ENCODE measurements around the gene CTPS2. TPM values are rescaled to one million over a fixed set of nuclear protein-coding genes. Genes with fewer than 3 reads are reported as not detected.
"Not testable (repeated sequence)": the region's sequence is repeated elsewhere in the genome, so short reads cannot be mapped to it uniquely, and the experiment has no call there.

Gene CTPS2
- polyA plus RNA-seq, 4 donors = 10.3 to 57.0 (median 29.9) TPM

- Histone ChIP-seq H3K4me3 (ENCODE audit: low read depth in 1 of 3, low read length in 3 of 3) (no peak overlapping the region), H3K27me3 (ENCODE audit: control insufficient read depth in 3 of 3, insufficient read depth in 3 of 3, low read length in 3 of 3) (no peaks in the 10 kb centered on the region), H3K27ac (ENCODE audit: low read depth in 1 of 3, low read length in 2 of 3) (no peak overlapping the region), H3K36me3 (ENCODE audit: control insufficient read depth in 3 of 3, insufficient read depth in 2 of 3, low read depth in 1 of 3, low read length in 3 of 3) (peaks cover 0 to 20% (median 0%) of the 10 kb centered on the region in 3 donors), H3K4me1 (ENCODE audit: control insufficient read depth in 3 of 3, insufficient read depth in 2 of 3, low read depth in 1 of 3, low read length in 2 of 3) (peaks cover 0 to 17% (median 0%) of the 10 kb centered on the region in 3 donors), H3K9me3 (ENCODE audit: control insufficient read depth in 2 of 2, insufficient read depth in 1 of 2, low read depth in 1 of 2, low read length in 1 of 2) (no peaks in the 10 kb centered on the region)
- DNase-seq (no peak), FAIRE-seq (no peak)
- 84 to 95% (median 86%) methylated on average over 4 of the region's 4 CpGs for WGBS, 3 donors
Measured at GRCh38 chrX:16606142-16606720, 106.2 kb downstream of the CTPS2 start.

DNA sequence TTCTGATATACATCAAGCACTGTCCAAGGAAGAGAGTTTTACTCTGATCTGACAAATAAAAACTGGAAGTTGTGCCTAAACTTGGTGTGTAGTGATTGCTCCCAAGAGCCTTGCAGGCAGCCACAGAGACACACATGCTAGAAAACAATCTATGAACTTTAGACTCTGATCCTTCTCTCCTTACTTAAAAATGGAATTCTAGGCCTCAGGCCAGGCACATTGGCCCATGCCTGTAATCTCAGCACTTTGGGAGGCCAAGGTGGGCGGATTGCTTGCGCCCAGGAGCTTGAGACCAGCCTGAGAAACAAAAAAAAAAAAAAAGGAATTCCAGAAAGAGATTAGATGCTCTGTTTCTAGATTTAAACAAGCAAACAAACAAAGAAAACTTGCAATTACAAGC is 108.1 kb downstream of the CTPS2 start:
- WGBS, 3 donors = 33 to 77% (median 33%) methylated on average over 2 of the region's 2 CpGs

GRCh38 chrX:16603822-16604221 is 108.6 kb downstream of the CTPS2 start:
- H3K27ac ChIP-seq (ENCODE audit: low read depth in 1 of 3, low read length in 2 of 3) = peak overlapping the region; percentile 21 to 80 (median 79)
- 40 to 56% (median 54%) methylated on average over 4 of the region's 4 CpGs for WGBS, 3 donors
- peak; percentile 45 to 69 for DNase-seq
- H3K9me3 ChIP-seq (ENCODE audit: control insufficient read depth in 2 of 2, insufficient read depth in 1 of 2, low read depth in 1 of 2, low read length in 1 of 2) = no peaks in the 10 kb centered on the region
- peaks cover 0 to 17% (median 0%) of the 10 kb centered on the region in 3 donors for H3K4me1 ChIP-seq (ENCODE audit: control insufficient read depth in 3 of 3, insufficient read depth in 2 of 3, low read depth in 1 of 3, low read length in 2 of 3)
- H3K4me3 ChIP-seq (ENCODE audit: low read depth in 1 of 3, low read length in 3 of 3) = no peak overlapping the region
- peaks cover 0 to 17% (median 0%) of the 10 kb centered on the region in 3 donors for H3K36me3 ChIP-seq (ENCODE audit: control insufficient read depth in 3 of 3, insufficient read depth in 2 of 3, low read depth in 1 of 3, low read length in 3 of 3)
- no peaks in the 10 kb centered on the region for H3K27me3 ChIP-seq (ENCODE audit: control insufficient read depth in 3 of 3, insufficient read depth in 3 of 3, low read length in 3 of 3)
- no peak for FAIRE-seq

More for the DNA sequence above, 108.1 kb downstream of the CTPS2 start:
- Histone ChIP-seq H3K27ac (ENCODE audit: low read depth in 1 of 3, low read length in 2 of 3) (peak overlapping the region in 2 of 3 donors; percentile 29 to 80), H3K9me3 (ENCODE audit: control insufficient read depth in 2 of 2, insufficient read depth in 1 of 2, low read depth in 1 of 2, low read length in 1 of 2) (no peaks in the 10 kb centered on the region), H3K36me3 (ENCODE audit: control insufficient read depth in 3 of 3, insufficient read depth in 2 of 3, low read depth in 1 of 3, low read length in 3 of 3) (peaks cover 0 to 17% (median 0%) of the 10 kb centered on the region in 3 donors), H3K4me1 (ENCODE audit: control insufficient read depth in 3 of 3, insufficient read depth in 2 of 3, low read depth in 1 of 3, low read length in 2 of 3) (peaks cover 0 to 17% (median 0%) of the 10 kb centered on the region in 3 donors), H3K4me3 (ENCODE audit: low read depth in 1 of 3, low read length in 3 of 3) (no peak overlapping the region), H3K27me3 (ENCODE audit: control insufficient read depth in 3 of 3, insufficient read depth in 3 of 3, low read length in 3 of 3) (no peaks in the 10 kb centered on the region)
- FAIRE-seq (no peak), DNase-seq (peak; percentile 35 to 56)

GRCh38 chrX:16603235-16603634 is 109.2 kb downstream of the CTPS2 start:
- DNase-seq; H3K27me3 ChIP-seq (ENCODE audit: control insufficient read depth in 3 of 3, insufficient read depth in 3 of 3, low read length in 3 of 3); FAIRE-seq; H3K4me3 ChIP-seq (ENCODE audit: low read depth in 1 of 3, low read length in 3 of 3); H3K9me3 ChIP-seq (ENCODE audit: control insufficient read depth in 2 of 2, insufficient read depth in 1 of 2, low read depth in 1 of 2, low read length in 1 of 2): not testable (repeated sequence)
- peaks cover 0 to 15% (median 0%) of the 10 kb centered on the region in 3 donors for H3K36me3 ChIP-seq (ENCODE audit: control insufficient read depth in 3 of 3, insufficient read depth in 2 of 3, low read depth in 1 of 3, low read length in 3 of 3)
- WGBS, 3 donors = 90 to 94% (median 91%) methylated on average over 4 to 6 of the region's 6 CpGs
- H3K27ac ChIP-seq (ENCODE audit: low read depth in 1 of 3, low read length in 2 of 3) = peak overlapping the region in 1 of 3 donors; percentile 80
- H3K4me1 ChIP-seq (ENCODE audit: control insufficient read depth in 3 of 3, insufficient read depth in 2 of 3, low read depth in 1 of 3, low read length in 2 of 3) = peaks cover 0 to 17% (median 0%) of the 10 kb centered on the region in 3 donors

DNA sequence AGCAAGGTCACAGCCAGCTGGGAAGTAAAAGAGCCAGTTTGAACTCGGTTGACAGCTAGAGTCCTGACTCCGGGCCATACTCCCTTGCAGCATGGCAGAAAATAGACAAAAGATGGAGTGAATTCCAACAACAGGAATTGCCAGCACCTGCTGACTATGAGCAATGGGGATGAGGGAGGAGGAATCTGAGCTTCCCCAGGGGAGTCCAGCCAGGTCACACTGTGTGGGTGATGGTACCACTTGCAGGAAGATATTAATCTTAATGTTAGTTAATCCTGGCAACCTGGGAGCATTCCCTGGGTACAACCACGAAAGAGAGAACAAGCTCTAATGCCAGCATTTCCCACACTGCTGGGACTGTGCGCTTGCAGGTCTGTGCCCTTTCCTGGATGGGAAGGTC is 110.6 kb downstream of the CTPS2 start:
- Histone ChIP-seq H3K27ac (ENCODE audit: low read depth in 1 of 3, low read length in 2 of 3) (no peak overlapping the region), H3K27me3 (ENCODE audit: control insufficient read depth in 3 of 3, insufficient read depth in 3 of 3, low read length in 3 of 3) (no peaks in the 10 kb centered on the region), H3K9me3 (ENCODE audit: control insufficient read depth in 2 of 2, insufficient read depth in 1 of 2, low read depth in 1 of 2, low read length in 1 of 2) (no peaks in the 10 kb centered on the region), H3K4me3 (ENCODE audit: low read depth in 1 of 3, low read length in 3 of 3) (no peak overlapping the region), H3K36me3 (ENCODE audit: control insufficient read depth in 3 of 3, insufficient read depth in 2 of 3, low read depth in 1 of 3, low read length in 3 of 3) (peaks cover 0 to 5% (median 0%) of the 10 kb centered on the region in 3 donors), H3K4me1 (ENCODE audit: control insufficient read depth in 3 of 3, insufficient read depth in 2 of 3, low read depth in 1 of 3, low read length in 2 of 3) (peaks cover 0 to 17% (median 0%) of the 10 kb centered on the region in 3 donors)
- DNase-seq = no peak
- no peak for FAIRE-seq
- WGBS, 3 donors = 81 to 90% (median 85%) methylated on average over 4 of the region's 4 CpGs

DNA sequence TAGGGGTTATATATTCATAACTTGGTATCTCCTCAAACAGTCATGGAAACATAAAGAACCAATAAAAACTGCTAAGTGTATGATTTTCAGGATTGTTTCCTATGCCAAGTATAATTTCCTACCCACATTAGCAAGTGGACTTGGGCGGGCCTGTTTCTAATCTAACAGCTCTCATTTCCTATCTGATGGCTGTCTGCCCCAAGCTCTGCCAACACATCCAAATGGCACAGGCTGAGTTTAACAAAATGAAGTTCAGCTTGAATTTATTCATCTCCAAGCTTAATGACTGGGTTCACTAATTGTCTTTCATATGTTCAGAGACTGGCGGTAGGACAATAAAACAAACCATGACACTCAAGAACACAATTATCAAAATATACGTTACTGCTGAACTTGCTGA is 118.0 kb downstream of the CTPS2 start:
- WGBS, 3 donors = 62 to 76% (median 66%) methylated on average over 3 of the region's 3 CpGs
- Histone ChIP-seq H3K4me3 (ENCODE audit: low read depth in 1 of 3, low read length in 3 of 3) (no peak overlapping the region), H3K4me1 (ENCODE audit: control insufficient read depth in 3 of 3, insufficient read depth in 2 of 3, low read depth in 1 of 3, low read length in 2 of 3) (no peaks in the 10 kb centered on the region), H3K27me3 (ENCODE audit: control insufficient read depth in 3 of 3, insufficient read depth in 3 of 3, low read length in 3 of 3) (no peaks in the 10 kb centered on the region), H3K27ac (ENCODE audit: low read depth in 1 of 3, low read length in 2 of 3) (no peak overlapping the region), H3K9me3 (ENCODE audit: control insufficient read depth in 2 of 2, insufficient read depth in 1 of 2, low read depth in 1 of 2, low read length in 1 of 2) (no peaks in the 10 kb centered on the region), H3K36me3 (ENCODE audit: control insufficient read depth in 3 of 3, insufficient read depth in 2 of 3, low read depth in 1 of 3, low read length in 3 of 3) (no peaks in the 10 kb centered on the region)
- no peak for FAIRE-seq
- peak in 1 of 2 donors; percentile 2 for DNase-seq

DNA sequence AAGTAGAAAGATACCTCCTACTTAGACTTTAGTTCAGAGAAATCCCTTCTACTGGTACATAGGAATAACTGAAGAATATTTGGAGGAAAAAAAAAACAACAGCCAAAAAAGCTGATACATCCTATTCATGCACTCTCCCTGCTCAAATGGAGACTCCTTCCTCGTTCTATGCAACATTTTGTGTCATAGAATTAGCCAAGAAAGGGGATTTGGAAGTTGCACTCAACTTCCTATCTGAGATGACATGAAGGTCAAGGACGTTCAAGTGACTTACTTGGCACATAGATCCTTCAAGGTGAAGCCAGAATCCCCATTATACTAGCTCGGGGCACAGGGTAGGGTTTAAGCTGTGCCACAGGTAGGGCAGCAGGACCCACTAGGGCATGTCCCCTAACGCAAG is 118.7 kb downstream of the CTPS2 start:
- 67 to 83% (median 71%) methylated on average over 4 of the region's 4 CpGs for WGBS, 3 donors
- FAIRE-seq (no peak), DNase-seq (no peak)
- no peaks in the 10 kb centered on the region for H3K4me1 ChIP-seq (ENCODE audit: control insufficient read depth in 3 of 3, insufficient read depth in 2 of 3, low read depth in 1 of 3, low read length in 2 of 3)
- H3K27me3 ChIP-seq (ENCODE audit: control insufficient read depth in 3 of 3, insufficient read depth in 3 of 3, low read length in 3 of 3) = no peaks in the 10 kb centered on the region
- H3K27ac ChIP-seq (ENCODE audit: low read depth in 1 of 3, low read length in 2 of 3) = no peak overlapping the region
- no peaks in the 10 kb centered on the region for H3K36me3 ChIP-seq (ENCODE audit: control insufficient read depth in 3 of 3, insufficient read depth in 2 of 3, low read depth in 1 of 3, low read length in 3 of 3)
- no peaks in the 10 kb centered on the region for H3K9me3 ChIP-seq (ENCODE audit: control insufficient read depth in 2 of 2, insufficient read depth in 1 of 2, low read depth in 1 of 2, low read length in 1 of 2)
- no peak overlapping the region for H3K4me3 ChIP-seq (ENCODE audit: low read depth in 1 of 3, low read length in 3 of 3)

- 89 to 94% (median 92%) methylated on average over 7 of the region's 7 CpGs for WGBS, 3 donors
- DNase-seq (no peak), FAIRE-seq (no peak)
- H3K4me1 ChIP-seq (ENCODE audit: control insufficient read depth in 3 of 3, insufficient read depth in 2 of 3, low read depth in 1 of 3, low read length in 2 of 3) = no peaks in the 10 kb centered on the region
- H3K9me3 ChIP-seq (ENCODE audit: control insufficient read depth in 2 of 2, insufficient read depth in 1 of 2, low read depth in 1 of 2, low read length in 1 of 2) = no peaks in the 10 kb centered on the region
- no peaks in the 10 kb centered on the region for H3K27me3 ChIP-seq (ENCODE audit: control insufficient read depth in 3 of 3, insufficient read depth in 3 of 3, low read length in 3 of 3)
- no peaks in the 10 kb centered on the region for H3K36me3 ChIP-seq (ENCODE audit: control insufficient read depth in 3 of 3, insufficient read depth in 2 of 3, low read depth in 1 of 3, low read length in 3 of 3)
- no peak overlapping the region for H3K27ac ChIP-seq (ENCODE audit: low read depth in 1 of 3, low read length in 2 of 3)
- no peak overlapping the region for H3K4me3 ChIP-seq (ENCODE audit: low read depth in 1 of 3, low read length in 3 of 3)
Measured at GRCh38 chrX:16592194-16592770, 120.2 kb downstream of the CTPS2 start.

All from small intestine (tissue), 7 donors.